ENCODE data around the gene CALM1. TPM values are rescaled to one million over a fixed set of nuclear protein-coding genes. Genes with fewer than 3 reads are reported as not detected.
A peak's percentile ranks its signal among the peaks of the same experiment; 100 is the strongest.

The CALM1 gene
- total RNA-seq, 1 experiment from 2014 or later: 373 TPM

DNA sequence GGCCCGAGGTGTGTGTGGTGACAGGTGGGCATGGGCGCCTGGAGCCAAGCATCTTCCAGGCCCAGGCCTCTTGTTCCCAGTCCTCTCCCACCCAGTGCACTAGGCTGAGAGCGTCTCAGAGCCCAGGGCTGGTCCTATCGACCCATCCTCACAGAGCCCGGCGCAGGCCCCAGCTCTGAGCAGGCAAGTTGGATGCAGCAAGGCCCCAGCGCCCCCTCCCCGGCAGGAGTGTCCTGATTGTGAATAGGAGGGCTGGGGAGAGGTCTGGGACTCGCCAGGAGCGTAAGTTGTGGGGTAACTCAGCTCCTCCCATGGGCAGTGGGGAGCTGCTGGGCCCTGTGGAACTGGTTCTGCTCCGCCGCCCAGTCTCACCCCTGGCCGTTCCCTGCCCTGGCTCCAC, 26.3 kb downstream of the CALM1 start:
- no peak overlapping the region for H3K4me3 Mint-ChIP-seq

DNA sequence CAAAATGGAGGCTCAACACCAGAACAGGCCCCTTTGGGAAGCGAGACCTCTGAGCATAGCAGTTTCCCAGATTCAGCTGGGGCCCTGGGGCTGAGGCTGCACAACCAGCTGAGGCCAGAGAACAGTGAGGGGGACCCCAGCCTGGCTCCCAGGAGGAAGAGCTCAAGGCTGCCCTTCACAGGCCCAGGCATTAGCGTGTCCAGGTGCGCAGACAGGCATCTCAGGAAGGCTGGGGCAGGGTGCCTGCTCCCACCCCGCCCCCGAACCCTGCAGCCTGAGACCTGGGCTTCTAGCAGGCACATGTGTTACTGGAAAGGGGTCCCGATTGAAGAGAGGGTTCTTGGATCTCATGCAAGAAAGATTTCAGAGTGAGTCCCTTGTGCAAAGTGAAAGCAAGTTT, 27.2 kb downstream of the CALM1 start:
- H3K27me3 Mint-ChIP-seq (ENCODE audit: low read depth): no peaks in the 10 kb centered on the region; the same call in 1 of the 2 replicates
- no peak overlapping the region for H3K4me3 Mint-ChIP-seq
- no peaks in the 10 kb centered on the region for H3K36me3 Mint-ChIP-seq
- ChIA-PET POLR2A (no interaction called here), CTCF (interaction anchor here (0.8 to 1.4 kb wide), 3 partner anchors 15 to 135 kb away, joined by 3 to 5 read pairs (median 4); no protein-coding TSS in a partner anchor)
- H3K27ac Mint-ChIP-seq: 0 out of 2 replicates have a peak overlapping the region, but pooled peaks have one; percentile 13
- DNase-seq (ENCODE audit: low spot score) (no peak), ATAC-seq (peak; percentile 67)
- no peak for TF ChIP-seq ZNF232 (CRISPR knock-in tag; IDR thresholded peaks at IDR 0.05)
- TF ChIP-seq, protein P1, sequence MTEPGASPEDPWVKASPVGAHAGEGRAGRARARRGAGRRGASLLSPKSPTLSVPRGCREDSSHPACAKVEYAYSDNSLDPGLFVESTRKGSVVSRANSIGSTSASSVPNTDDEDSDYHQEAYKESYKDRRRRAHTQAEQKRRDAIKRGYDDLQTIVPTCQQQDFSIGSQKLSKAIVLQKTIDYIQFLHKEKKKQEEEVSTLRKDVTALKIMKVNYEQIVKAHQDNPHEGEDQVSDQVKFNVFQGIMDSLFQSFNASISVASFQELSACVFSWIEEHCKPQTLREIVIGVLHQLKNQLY (CRISPR knock-in tag; IDR thresholded peaks at IDR 0.05): no peak
- no peak for TF ChIP-seq ZNF317 (CRISPR knock-in tag; IDR thresholded peaks at IDR 0.05; ENCODE audit: borderline replicate concordance, low read depth)
- no peak for TF ChIP-seq MYBL2 (CRISPR knock-in tag; IDR thresholded peaks at IDR 0.05)
- TF ChIP-seq, protein P2, sequence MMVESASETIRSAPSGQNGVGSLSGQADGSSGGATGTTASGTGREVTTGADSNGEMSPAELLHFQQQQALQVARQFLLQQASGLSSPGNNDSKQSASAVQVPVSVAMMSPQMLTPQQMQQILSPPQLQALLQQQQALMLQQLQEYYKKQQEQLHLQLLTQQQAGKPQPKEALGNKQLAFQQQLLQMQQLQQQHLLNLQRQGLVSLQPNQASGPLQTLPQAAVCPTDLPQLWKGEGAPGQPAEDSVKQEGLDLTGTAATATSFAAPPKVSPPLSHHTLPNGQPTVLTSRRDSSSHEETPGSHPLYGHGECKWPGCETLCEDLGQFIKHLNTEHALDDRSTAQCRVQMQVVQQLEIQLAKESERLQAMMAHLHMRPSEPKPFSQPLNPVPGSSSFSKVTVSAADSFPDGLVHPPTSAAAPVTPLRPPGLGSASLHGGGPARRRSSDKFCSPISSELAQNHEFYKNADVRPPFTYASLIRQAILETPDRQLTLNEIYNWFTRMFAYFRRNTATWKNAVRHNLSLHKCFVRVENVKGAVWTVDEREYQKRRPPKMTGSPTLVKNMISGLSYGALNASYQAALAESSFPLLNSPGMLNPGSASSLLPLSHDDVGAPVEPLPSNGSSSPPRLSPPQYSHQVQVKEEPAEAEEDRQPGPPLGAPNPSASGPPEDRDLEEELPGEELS (CRISPR knock-in tag; IDR thresholded peaks at IDR 0.05): no peak
- TF ChIP-seq NFATC4 (CRISPR knock-in tag; IDR thresholded peaks at IDR 0.05): no peak
- TF ChIP-seq, protein P3, sequence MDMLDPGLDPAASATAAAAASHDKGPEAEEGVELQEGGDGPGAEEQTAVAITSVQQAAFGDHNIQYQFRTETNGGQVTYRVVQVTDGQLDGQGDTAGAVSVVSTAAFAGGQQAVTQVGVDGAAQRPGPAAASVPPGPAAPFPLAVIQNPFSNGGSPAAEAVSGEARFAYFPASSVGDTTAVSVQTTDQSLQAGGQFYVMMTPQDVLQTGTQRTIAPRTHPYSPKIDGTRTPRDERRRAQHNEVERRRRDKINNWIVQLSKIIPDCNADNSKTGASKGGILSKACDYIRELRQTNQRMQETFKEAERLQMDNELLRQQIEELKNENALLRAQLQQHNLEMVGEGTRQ (CRISPR knock-in tag; IDR thresholded peaks at IDR 0.05): no peak
- no peak for TF ChIP-seq ZNF138 (CRISPR knock-in tag; conservative IDR thresholded peaks at IDR 0.05)
- TF ChIP-seq PRRX2 (CRISPR knock-in tag; IDR thresholded peaks at IDR 0.05): no peak
- TF ChIP-seq ETV6 (CRISPR knock-in tag; IDR thresholded peaks at IDR 0.05): no peak
- TF ChIP-seq CREM (CRISPR knock-in tag; IDR thresholded peaks at IDR 0.05): no peak
- TF ChIP-seq IRF2 (CRISPR knock-in tag; IDR thresholded peaks at IDR 0.05; ENCODE audit: borderline replicate concordance, low read depth): no peak
- no peak for TF ChIP-seq ZNF416 (CRISPR knock-in tag; IDR thresholded peaks at IDR 0.05)
- H3K9me3 Mint-ChIP-seq: no peaks in the 10 kb centered on the region
- peaks cover 23% of the 10 kb centered on the region for H3K4me1 Mint-ChIP-seq

More for the DNA sequence above, 26.3 kb downstream of the CALM1 start:
- Mint-ChIP-seq H3K27me3 (ENCODE audit: low read depth) (no peaks in the 10 kb centered on the region; the same call in 1 of the 2 replicates), H3K4me1 (peaks cover 23% of the 10 kb centered on the region), H3K36me3 (no peaks in the 10 kb centered on the region), H3K27ac (no peak overlapping the region), H3K9me3 (peaks cover 2% of the 10 kb centered on the region)
- DNase-seq (ENCODE audit: low spot score) (no peak), ATAC-seq (no peak)
- TF ChIP-seq, protein P4, sequence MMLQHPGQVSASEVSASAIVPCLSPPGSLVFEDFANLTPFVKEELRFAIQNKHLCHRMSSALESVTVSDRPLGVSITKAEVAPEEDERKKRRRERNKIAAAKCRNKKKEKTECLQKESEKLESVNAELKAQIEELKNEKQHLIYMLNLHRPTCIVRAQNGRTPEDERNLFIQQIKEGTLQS (CRISPR knock-in tag; conservative IDR thresholded peaks at IDR 0.05): no peak
- TF ChIP-seq RELA (CRISPR knock-in tag; IDR thresholded peaks at IDR 0.05; ENCODE audit: borderline replicate concordance): no peak
- TF ChIP-seq, protein P5, sequence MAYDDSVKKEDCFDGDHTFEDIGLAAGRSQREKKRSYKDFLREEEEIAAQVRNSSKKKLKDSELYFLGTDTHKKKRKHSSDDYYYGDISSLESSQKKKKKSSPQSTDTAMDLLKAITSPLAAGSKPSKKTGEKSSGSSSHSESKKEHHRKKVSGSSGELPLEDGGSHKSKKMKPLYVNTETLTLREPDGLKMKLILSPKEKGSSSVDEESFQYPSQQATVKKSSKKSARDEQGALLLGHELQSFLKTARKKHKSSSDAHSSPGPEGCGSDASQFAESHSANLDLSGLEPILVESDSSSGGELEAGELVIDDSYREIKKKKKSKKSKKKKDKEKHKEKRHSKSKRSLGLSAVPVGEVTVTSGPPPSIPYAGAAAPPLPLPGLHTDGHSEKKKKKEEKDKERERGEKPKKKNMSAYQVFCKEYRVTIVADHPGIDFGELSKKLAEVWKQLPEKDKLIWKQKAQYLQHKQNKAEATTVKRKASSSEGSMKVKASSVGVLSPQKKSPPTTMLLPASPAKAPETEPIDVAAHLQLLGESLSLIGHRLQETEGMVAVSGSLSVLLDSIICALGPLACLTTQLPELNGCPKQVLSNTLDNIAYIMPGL (CRISPR knock-in tag; IDR thresholded peaks at IDR 0.05): no peak
- TF ChIP-seq GTF2I (CRISPR knock-in tag; conservative IDR thresholded peaks at IDR 0.05): no peak
- TF ChIP-seq, protein P6, sequence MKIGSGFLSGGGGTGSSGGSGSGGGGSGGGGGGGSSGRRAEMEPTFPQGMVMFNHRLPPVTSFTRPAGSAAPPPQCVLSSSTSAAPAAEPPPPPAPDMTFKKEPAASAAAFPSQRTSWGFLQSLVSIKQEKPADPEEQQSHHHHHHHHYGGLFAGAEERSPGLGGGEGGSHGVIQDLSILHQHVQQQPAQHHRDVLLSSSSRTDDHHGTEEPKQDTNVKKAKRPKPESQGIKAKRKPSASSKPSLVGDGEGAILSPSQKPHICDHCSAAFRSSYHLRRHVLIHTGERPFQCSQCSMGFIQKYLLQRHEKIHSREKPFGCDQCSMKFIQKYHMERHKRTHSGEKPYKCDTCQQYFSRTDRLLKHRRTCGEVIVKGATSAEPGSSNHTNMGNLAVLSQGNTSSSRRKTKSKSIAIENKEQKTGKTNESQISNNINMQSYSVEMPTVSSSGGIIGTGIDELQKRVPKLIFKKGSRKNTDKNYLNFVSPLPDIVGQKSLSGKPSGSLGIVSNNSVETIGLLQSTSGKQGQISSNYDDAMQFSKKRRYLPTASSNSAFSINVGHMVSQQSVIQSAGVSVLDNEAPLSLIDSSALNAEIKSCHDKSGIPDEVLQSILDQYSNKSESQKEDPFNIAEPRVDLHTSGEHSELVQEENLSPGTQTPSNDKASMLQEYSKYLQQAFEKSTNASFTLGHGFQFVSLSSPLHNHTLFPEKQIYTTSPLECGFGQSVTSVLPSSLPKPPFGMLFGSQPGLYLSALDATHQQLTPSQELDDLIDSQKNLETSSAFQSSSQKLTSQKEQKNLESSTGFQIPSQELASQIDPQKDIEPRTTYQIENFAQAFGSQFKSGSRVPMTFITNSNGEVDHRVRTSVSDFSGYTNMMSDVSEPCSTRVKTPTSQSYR (CRISPR knock-in tag; IDR thresholded peaks at IDR 0.05): no peak
- ChIA-PET POLR2A (no interaction called here), CTCF (interaction anchor here (0.8 to 1.4 kb wide), 4 partner anchors 14 to 134 kb away, joined by 3 to 5 read pairs (median 4); no protein-coding TSS in a partner anchor)
